MCF 10A (cell line): Measurements from ENCODE around the gene FNDC8. TPM values are rescaled to one million over a fixed set of nuclear protein-coding genes. Genes with fewer than 3 reads are reported as not detected.
A peak's percentile ranks its signal among the peaks of the same experiment; 100 is the strongest.
"Not testable (repeated sequence)": the region's sequence is repeated elsewhere in the genome, so short reads cannot be mapped to it uniquely, and the experiment has no call there.

ENCODE experiments used
- BruUV-seq: library from RNA; stranded (reverse); fragments of 400-500 nt; replicated peaks from 2 replicates; lab custom pipeline; 2021; lab: Mats Ljungman, UMichigan
- CTCF ChIA-PET: fragments of 300-600 bp; sonication (Branson Sonifier 250); formaldehyde crosslinking; extraction: SDS; loops from one replicate; lab custom pipeline; 2021; ENCODE audit warnings: antibody characterized with exemption, inconsistent platforms; lab: Yijun Ruan, JAX
- POLR2A ChIA-PET: fragments of 300-600, 350-650 bp; sonication (Branson Sonifier 250); formaldehyde crosslinking; extraction: SDS; loops from one replicate; lab custom pipeline; 2020; ENCODE audit warnings: antibody characterized with exemption, inconsistent platforms; lab: Yijun Ruan, JAX
- DNase-seq: peaks from one replicate; pipeline ENCODE4 v3.0.0-alpha.2; 2018; ENCODE audit not compliant: unreplicated experiment
- H3K27ac Mint-ChIP-seq: one replicate; pipeline ENCODE4 v1.8.0; 2022; ENCODE audit warnings: mild to moderate bottlenecking, low read depth, mixed read lengths; ENCODE audit not compliant: unreplicated experiment
- H3K27me3 Mint-ChIP-seq: one replicate; pipeline ENCODE4 v1.8.0; 2022; ENCODE audit warnings: mixed read lengths; ENCODE audit not compliant: insufficient read depth, unreplicated experiment
- H3K36me3 Mint-ChIP-seq: one replicate; pipeline ENCODE4 v1.8.0; 2022; ENCODE audit warnings: mild to moderate bottlenecking, moderate library complexity, mixed read lengths; ENCODE audit not compliant: insufficient read depth, unreplicated experiment
- H3K4me1 Mint-ChIP-seq: one replicate; pipeline ENCODE4 v1.8.0; 2022; ENCODE audit warnings: mixed read lengths; ENCODE audit not compliant: insufficient read depth, unreplicated experiment
- H3K4me3 Mint-ChIP-seq: one replicate; pipeline ENCODE4 v1.8.0; 2022; ENCODE audit warnings: mild to moderate bottlenecking, moderate library complexity, mixed read lengths; ENCODE audit not compliant: unreplicated experiment
- H3K9me3 Mint-ChIP-seq: one replicate; pipeline ENCODE4 v1.8.0; 2022; ENCODE audit warnings: mixed read lengths; ENCODE audit not compliant: unreplicated experiment
- CTCF ChIP-seq: fragments of 200-600 bp; IDR thresholded peaks from one replicate; pipeline ENCODE4 v1.8.0; 2022; ENCODE audit warnings: antibody characterized with exemption, mild to moderate bottlenecking; ENCODE audit not compliant: unreplicated experiment
- intact Hi-C: fragments of 100-400 bp; cut with micrococcal nuclease; formaldehyde crosslinking; loops from 2 replicates; pipeline ENCODE4 v1.14.1; 2022
- total RNA-seq: library from RNA; stranded (reverse); gene quantifications from 2 replicates; pipeline ENCODE4 v1.2.3, GENCODE V29; 2022

FNDC8 gene
- total RNA-seq, 1 experiment from 2014 or later: not detected

GRCh38 chr17:35089586-35090296, 31.7 kb upstream of the FNDC8 start:
- ChIA-PET CTCF (interaction anchor here (0.7 to 3.1 kb wide), 32 partner anchors 8 to 889 kb away, joined by 3 to 30 read pairs (median 4); partner anchors contain the start of genes RAD51D and RFFL), POLR2A (interaction anchor here (0.9 to 1.3 kb wide), 12 partner anchors 14 to 128 kb away, joined by 3 to 10 read pairs (median 4); partner anchors contain the start of genes CCT6B, LIG3, RAD51D and RFFL)
- no peak for TF ChIP-seq CTCF
- Mint-ChIP-seq H3K9me3 (no peaks in the 10 kb centered on the region), H3K36me3 (no peaks in the 10 kb centered on the region), H3K4me3 (peak overlapping the region; percentile 80), H3K4me1 (peaks cover 14% of the 10 kb centered on the region), H3K27ac (peak overlapping the region; percentile 59), H3K27me3 (no peaks in the 10 kb centered on the region)
- no TSS peak for BruUV-seq
- intact Hi-C loops: loop anchor here (1.0 to 5.0 kb wide), 5 partner anchors 26 to 107 kb away; partner anchors contain the start of genes LIG3, RAD51D and RFFL
- DNase-seq: peak; percentile 63

GRCh38 chr17:35090707-35091106, 30.7 kb upstream of the FNDC8 start:
- H3K4me1 Mint-ChIP-seq: peaks cover 18% of the 10 kb centered on the region
- H3K27me3 Mint-ChIP-seq, DNase-seq, H3K36me3 Mint-ChIP-seq, BruUV-seq, H3K27ac Mint-ChIP-seq, H3K4me3 Mint-ChIP-seq, H3K9me3 Mint-ChIP-seq, intact Hi-C loops: not testable (repeated sequence)
- CTCF ChIA-PET: interaction anchor here (0.6 to 3.1 kb wide), 13 partner anchors 10 to 680 kb away, joined by 3 to 30 read pairs (median 5); partner anchors contain the start of gene RFFL
- POLR2A ChIA-PET: interaction anchor here (0.9 to 1.3 kb wide), 2 partner anchors 47 to 110 kb away, joined by 3 to 4 read pairs; no protein-coding TSS in a partner anchor

GRCh38 chr17:35094902-35095301, 26.5 kb upstream of the FNDC8 start:
- Mint-ChIP-seq H3K9me3 (no peaks in the 10 kb centered on the region), H3K4me1 (peaks cover 7% of the 10 kb centered on the region), H3K27ac (peak overlapping the region; percentile 79), H3K27me3 (no peaks in the 10 kb centered on the region), H3K36me3 (peaks cover 8% of the 10 kb centered on the region), H3K4me3 (no peak overlapping the region)
- POLR2A ChIA-PET: interaction anchor here (0.6 to 4.5 kb wide), 6 partner anchors 9 to 868 kb away, joined by 3 to 14 read pairs (median 4); partner anchors contain the start of gene RFFL
- CTCF ChIA-PET: interaction anchor here (0.5 to 2.1 kb wide), 9 partner anchors 9 to 609 kb away, joined by 3 to 15 read pairs (median 3); partner anchors contain the start of gene RAD51D
- peak; percentile 91 for DNase-seq
- intact Hi-C loops: no loop called here
- no peak for TF ChIP-seq CTCF
- BruUV-seq: no TSS peak

GRCh38 chr17:35095741-35096140, 25.7 kb upstream of the FNDC8 start:
- POLR2A ChIA-PET: interaction anchor here (0.8 to 4.5 kb wide), 3 partner anchors 24 to 115 kb away, joined by 4 to 14 read pairs (median 4); partner anchors contain the start of genes RAD51D and RFFL
- Mint-ChIP-seq H3K27me3 (no peaks in the 10 kb centered on the region), H3K4me1 (peaks cover 7% of the 10 kb centered on the region), H3K9me3 (no peaks in the 10 kb centered on the region), H3K36me3 (peaks cover 15% of the 10 kb centered on the region), H3K27ac (no peak overlapping the region), H3K4me3 (no peak overlapping the region)
- TF ChIP-seq CTCF: no peak
- CTCF ChIA-PET: interaction anchor here (0.7 to 2.1 kb wide), 3 partner anchors 17 to 71 kb away, joined by 3 to 15 read pairs (median 5); partner anchors contain the start of gene RAD51D
- no TSS peak for BruUV-seq
- no peak for DNase-seq
- intact Hi-C loops: no loop called here
